ENCODE results near the gene ARSB.

DNA sequence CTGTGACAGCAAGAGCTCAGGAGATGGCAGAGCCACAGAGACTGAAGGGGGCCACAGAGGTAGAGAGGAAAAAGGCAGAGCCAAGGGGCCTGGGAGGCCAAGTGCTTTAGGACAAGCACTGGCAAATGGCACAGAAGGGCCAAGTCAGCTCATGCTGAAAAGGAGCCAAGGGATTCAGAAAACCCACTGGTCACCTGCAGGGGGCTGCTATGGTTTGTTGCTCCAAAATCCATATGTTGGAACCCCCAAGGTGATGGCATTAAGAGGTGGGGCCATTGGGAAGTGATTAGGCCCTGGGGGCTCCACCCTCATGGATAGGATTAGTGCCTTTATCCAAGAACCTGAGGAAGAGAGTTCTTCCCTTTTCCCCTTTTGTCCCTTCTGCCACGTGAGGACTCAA, 165.4 kb downstream of the ARSB start:
- TF ChIP-seq, protein P1, sequence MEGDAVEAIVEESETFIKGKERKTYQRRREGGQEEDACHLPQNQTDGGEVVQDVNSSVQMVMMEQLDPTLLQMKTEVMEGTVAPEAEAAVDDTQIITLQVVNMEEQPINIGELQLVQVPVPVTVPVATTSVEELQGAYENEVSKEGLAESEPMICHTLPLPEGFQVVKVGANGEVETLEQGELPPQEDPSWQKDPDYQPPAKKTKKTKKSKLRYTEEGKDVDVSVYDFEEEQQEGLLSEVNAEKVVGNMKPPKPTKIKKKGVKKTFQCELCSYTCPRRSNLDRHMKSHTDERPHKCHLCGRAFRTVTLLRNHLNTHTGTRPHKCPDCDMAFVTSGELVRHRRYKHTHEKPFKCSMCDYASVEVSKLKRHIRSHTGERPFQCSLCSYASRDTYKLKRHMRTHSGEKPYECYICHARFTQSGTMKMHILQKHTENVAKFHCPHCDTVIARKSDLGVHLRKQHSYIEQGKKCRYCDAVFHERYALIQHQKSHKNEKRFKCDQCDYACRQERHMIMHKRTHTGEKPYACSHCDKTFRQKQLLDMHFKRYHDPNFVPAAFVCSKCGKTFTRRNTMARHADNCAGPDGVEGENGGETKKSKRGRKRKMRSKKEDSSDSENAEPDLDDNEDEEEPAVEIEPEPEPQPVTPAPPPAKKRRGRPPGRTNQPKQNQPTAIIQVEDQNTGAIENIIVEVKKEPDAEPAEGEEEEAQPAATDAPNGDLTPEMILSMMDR (IDR thresholded peaks at IDR 0.05): no peak
- TF ChIP-seq POLR2A (IDR thresholded peaks at IDR 0.05): no peak

Measured in breast epithelium (tissue), 3 donors.